Sciatic nerve (tissue), 2 donors: Measurements from ENCODE around the gene C1QL4. TPM values are rescaled to one million over a fixed set of nuclear protein-coding genes. Genes with fewer than 3 reads are reported as not detected.
"Not testable (repeated sequence)": the region's sequence is repeated elsewhere in the genome, so short reads cannot be mapped to it uniquely, and the experiment has no call there.

ENCODE experiments used
- ATAC-seq: fragments of 200-7000 bp; cut with Tn5 transposase; one replicate; pipeline ENCODE4 v1.9.1; 2020; ENCODE audit warnings: mild to moderate bottlenecking, moderate library complexity
- DNase-seq: peaks from one replicate; pipeline ENCODE4 v3.0.0-alpha.2; 2020; ENCODE audit warnings: low spot score
- intact Hi-C: fragments of 100-400 bp; cut with DNase I; formaldehyde crosslinking; loops from one replicate; pipeline ENCODE4 v1.14.2; 2022
- total RNA-seq: library from RNA; stranded (reverse); fragmentation: NEBNext Ultra II Directional; extraction: Animal tissue kit (Norgen Biotek cat#: 25700); gene quantifications from one replicate; pipeline ENCODE4 v1.2.1, GENCODE V29; 2021
- donor health status: DM: no; HTN: no; CAD: no.
- donor health status: DM: no; HTN: no; CAD: no.

Gene C1QL4
- not detected for total RNA-seq

DNA sequence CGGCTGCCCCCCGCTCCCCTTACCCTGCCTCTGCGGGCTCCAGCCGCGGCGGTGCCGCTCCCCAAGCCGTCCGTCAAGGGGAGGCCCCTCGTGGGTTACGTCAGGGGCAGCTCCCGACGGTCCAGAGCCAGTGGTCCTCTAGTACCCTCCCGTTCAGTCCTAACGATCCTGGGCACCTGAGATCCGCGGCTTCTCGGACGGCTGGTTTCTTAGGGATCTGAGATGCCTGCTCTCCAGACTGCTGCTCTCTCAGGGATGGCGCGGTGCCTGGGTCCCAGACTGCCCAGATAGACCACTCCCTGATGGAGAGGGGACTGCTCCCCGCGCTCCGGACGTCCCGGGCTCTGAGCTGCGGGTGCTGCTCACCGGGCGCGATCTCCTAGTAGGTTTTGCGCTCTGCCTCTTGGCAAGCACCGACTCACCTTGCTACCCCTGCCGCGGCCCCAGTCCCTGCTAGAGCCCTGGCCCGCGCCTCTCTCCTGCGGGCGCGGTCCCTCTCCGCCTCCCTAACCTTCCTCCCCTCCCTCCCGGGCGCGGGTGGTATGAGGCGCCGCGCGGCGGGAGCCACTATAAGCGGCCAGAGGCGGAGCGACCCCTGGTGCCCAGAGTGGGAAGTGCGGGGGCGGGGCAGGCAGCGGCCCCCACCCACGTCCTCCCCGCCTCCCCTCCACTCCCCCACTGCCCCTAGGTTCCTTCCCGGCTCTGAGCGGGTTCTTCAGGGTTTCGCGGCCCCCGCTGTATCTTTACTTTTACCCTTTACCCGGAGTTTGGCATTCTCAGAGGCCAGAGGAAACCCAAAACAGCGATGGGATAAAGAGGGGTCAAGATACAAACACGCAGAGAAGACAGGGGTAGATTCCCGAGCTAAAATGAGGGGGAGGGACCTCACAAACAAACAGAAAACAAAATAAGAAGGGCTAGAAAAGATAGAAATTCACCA, at the start of gene C1QL4:
C1QL4 (minus strand) TSS at position 544 of the 940 bp plus-strand sequence. CDS start 711 bp downstream, outside the sequence.
- DNase-seq (peak; percentile 88), ATAC-seq (peak; percentile 82)
- intact Hi-C loops = no loop called here

DNA sequence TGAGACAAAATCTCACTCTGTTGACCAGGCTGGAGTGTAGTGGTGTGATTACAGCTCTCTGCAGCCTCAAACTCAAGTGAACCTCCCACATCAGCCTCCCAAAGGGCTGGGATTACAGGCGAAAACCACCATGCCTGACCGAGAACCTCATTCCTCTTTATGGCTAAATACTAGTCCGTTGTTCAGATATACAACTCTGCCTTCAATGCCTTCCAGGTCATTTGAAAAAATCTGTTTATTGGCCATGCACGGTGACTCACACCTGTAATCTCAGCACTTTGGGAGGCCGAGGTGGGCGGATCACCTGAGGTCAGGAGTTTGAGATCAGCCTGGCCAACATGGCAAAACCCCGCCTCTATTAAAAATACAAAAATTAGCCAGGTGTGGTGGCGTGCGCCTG, 43.2 kb upstream of the C1QL4 start:
- DNase-seq, intact Hi-C loops: not testable (repeated sequence)

DNA sequence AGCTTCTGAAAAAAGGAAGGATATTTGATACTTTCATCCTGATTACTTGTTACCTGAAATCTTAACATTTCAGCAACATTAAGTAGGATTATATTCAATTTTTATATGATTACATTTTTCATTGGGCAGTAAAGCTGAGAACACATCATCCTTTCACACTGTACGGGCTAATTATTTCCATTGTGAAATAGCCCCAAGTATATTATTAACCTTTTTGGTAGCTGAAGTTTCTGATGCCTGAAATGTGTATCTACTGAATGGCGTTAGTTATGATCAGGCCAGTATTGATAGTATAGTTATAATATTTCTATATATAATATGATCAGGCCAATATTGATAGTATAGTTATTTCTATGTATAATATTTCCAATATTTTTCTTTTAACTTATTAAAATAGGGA, 40.4 kb upstream of the C1QL4 start:
- ATAC-seq = no peak
- DNase-seq = no peak
- intact Hi-C loops = no loop called here

More for the DNA sequence above, 43.2 kb upstream of the C1QL4 start:
- not testable (repeated sequence) for ATAC-seq

DNA sequence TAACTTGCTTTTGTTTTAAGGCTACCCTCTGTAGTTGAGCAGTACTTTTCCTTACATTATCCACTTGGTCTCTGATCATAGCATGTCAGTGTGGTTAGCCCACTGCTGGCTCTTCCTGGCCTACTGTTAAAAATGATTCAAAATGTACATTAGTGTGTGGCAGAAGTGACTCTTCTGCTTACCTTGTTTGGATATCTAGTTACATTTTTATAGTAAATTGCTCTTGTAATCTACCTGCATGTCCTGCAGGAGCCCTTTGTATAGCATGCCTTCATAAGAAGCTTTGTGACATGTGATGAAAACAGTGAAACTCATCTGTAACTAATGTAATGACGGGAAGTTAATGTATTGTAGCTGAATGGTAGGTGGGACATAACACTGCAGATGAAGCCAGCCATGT, 38.4 kb upstream of the C1QL4 start:
- intact Hi-C loops = no loop called here
- ATAC-seq (no peak), DNase-seq (no peak)

DNA sequence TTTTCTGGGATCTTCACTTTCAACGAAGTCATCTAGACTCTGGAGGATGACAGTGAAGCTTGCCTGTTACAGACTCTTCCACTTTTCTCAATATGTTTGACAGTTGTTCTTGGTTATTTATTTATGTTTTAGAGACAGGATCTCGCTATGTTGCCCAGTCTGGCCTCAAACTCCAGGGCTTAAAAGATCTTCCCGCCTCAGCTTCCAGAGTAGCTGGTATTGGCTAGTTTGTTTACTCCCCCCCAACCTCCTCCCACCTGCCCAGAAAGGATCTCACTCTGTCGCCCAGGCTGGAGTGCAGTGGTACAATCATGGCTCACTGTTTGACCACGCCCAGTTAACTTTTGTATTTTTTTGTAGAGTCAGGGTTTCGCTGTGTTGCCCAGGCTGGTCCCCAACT, 33.6 kb upstream of the C1QL4 start:
- intact Hi-C loops = no loop called here
- DNase-seq (no peak), ATAC-seq (no peak)

DNA sequence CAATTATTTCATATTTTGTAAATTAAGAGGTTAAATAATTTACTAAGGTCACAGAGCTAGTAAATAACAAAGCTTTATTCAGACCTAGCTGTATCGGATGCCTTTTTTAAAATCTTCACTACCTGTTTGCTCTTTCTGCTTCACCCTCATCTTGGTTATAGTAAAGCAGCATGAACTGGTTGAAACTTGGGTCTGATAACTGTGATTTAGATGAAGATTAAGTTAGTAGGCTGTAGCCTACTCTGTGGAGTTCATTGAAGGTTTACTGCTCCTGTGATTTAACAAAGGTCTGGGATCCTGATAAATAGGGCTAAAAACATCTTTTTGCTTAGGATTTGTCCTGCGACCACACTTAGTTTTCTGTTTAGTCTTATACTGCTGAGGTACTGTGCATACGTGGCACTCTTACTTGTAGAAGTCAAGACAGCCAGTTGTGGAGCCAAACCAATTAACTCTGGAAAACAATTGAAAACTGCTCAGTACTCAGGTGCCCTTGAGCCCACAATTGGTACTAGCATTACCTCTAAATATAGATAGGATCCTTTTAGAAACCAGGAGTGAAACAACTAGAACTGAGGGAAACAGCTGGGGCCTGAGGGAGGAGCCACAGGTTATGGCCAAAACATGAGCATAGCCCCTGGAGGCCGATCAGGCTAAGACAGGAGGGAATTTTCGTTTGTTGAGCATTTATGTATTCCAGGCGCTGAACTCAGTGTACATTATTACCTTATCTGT, 32.6 kb upstream of the C1QL4 start:
- no peak for DNase-seq
- ATAC-seq = no peak
- intact Hi-C loops = no loop called here

DNA sequence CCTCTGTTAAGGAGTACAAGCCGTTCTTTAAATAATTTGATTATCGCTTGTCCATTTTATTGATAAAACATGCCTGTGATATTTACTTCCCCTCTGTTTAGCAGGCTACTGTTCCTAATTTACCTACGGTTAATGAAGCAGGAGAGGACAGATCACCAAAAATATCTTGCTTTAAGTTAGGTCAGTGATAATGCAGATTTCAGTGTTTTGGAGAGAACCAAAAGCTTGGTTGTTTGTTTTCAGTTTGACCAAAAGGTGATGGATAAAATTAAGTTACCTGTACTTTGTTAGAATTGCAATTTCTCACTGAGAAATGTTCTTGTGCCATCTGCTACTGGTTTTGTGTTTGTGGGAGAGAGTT, 31.2 kb upstream of the C1QL4 start:
- no peak for DNase-seq
- intact Hi-C loops = no loop called here
- no peak for ATAC-seq

DNA sequence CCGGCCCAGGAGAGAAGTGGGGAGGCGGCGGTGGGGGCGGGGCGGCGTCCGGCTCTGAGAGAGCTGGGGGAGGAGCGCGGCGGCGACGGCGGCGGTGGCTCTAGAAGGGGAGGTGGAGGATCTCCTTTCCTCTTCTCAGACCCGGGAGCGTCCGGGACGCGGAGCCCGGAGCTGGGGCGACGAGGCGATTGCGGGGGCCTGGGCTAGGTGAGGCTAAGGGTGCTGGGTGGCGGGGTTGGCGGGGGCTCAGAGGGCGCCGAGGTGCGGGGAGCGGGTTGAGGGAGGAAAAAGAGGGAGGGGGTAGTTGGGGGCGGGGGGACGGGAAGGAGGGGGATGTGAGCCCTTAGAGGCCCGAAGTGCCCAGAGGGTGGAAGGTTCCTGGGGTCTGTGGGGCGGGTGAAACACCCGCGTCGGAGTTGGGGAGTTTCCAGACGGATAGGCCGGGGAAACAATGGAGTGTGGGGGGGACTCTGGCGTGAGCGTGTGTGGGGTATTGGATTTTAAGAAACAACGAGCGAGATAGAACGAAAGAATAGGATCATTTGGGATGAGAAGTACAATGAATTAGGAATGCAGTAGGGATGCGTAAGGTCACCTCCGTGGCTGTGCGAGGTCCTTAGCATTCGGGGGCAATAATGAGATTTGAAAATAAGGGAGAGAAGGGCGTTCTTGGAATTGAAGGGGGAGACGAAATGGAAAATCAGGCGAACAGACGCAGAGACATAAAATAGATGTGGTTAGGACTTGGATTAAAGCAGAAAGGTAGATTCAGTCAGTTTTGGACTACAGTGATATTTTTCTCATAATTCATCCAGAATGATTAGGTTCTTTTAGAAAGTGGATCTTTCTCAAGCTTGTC, 30.6 kb upstream of the C1QL4 start, which contains the start of gene SPATS2:
SPATS2 (plus strand) TSS at position 82 of the 859 bp plus-strand sequence. CDS start 93,551 bp downstream, outside the sequence.
- ATAC-seq = peak; percentile 40
- DNase-seq = peak; percentile 96
- intact Hi-C loops = no loop called here

DNA sequence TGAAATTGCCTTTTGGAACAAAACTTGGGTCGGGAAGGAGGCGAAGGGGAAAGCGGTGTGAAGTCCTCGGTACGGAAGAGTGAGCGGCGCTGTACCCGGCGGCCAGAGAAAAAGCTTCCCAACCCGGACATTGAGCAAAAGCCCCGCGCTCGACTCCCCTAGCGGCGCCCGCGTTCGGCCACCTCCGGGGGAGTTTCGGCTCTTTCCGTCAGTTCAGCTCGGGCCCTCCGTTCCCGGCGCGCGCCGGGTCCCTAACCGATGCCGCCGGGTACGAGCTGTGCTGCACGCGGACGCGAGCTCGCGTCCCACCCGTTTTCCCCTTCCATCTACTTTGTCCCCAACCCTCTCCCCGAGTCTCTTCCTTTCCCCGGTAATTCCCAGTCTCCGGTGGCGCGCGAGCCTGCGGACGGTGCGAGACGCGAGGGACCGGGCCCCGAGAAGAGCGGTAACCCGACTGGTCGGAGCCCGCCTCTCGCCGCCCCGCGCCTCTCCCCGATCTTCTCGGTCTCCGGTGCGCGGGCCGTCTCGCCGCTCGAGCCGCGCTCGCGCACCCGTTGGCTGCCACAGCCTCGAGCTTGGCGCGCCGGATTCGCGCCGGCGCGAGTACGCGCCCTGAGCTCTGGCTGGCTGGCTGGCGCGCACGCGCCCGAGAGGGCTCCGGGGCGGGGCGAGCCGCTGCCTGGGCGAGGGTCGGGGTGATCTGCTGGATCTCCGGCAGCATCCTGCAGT, 29.8 kb upstream of the C1QL4 start:
- intact Hi-C loops = no loop called here
- peak; percentile 94 for ATAC-seq
- peak; percentile 92 for DNase-seq

DNA sequence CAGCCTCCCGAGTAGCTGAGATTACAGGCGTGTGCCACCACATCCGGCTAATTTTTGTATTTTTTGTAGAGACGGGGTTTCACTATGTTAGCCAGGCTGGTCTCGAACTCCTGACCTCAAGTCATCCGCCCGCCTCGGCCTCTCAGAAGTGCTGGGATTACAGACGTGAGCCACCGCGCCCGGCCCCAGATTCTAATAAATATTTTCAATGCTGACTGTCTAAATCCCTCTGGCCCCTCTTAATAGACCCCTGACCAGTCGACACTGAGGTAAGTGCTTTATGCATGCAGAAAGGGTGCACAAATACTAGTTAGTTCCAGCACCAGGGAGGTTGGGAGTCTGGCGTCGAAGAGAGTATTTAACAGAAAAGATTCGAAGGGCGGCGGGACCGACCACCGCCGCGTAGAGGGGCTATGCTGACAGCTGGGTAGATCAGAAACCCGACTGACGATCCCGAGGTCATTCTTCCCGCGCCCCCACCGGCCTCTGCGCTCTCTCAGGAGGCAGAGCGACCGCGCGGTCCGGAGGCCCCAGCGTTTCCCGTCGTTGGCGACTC, 29.2 kb upstream of the C1QL4 start:
- intact Hi-C loops = no loop called here
- ATAC-seq = peak; percentile 25
- no peak for DNase-seq

DNA sequence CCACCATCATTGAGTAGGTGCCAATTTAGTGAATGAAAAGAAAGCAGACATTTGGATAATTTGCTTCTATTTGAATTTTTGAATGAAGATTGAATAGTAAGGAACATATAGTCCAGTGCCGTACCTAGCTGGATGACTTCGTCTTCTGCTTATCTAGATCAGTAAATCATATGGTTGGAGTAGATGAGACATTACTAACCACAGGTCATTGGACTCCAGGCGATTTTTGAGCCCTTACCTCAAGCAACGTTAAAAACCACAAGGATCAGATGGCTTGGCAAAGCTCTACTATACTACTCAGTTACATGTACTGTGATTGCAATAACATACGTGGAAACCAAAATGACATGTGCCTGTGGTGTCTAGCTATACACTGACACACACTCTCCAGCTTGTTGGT, 28.6 kb upstream of the C1QL4 start:
- ATAC-seq (no peak), DNase-seq (no peak)
- intact Hi-C loops = no loop called here

DNA sequence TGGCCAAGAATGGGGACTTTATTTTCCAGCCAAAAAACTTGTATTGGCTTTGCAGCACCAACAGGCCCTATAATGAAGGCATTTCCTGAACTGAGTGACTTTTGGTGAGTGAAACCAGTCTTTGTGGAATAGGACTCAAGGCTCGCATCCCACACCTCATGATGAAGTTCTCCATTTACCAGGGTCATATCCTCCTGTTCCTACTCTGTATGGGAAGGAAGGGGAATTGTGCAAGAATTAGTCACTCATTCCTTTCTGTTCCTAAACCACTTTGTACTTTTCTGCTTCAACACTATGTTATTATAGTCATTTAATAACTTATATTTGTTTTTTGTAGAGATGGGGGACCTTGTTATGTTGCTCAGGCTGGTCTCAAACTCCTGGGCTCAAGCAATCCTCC, 28.0 kb upstream of the C1QL4 start:
- ATAC-seq (no peak), DNase-seq (no peak)
- intact Hi-C loops = no loop called here

DNA sequence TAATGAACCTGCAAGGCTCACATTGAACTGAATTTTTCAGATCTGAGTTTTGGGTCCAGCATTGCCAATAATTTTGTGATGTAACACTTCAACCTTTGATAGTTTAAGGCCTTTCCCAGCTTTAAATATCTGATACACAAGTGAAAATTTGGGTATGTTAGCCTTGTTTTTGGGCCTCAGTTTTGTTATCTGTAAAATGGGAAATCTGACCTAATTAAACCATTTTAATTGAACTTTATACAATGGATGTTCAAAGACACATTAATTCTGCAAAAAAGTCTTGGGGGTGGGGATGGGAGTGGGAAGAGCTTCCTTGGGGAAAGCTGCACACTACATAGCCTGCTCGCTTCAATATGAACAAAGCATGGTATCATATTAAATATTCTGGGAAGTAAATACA, 25.1 kb upstream of the C1QL4 start:
- DNase-seq (no peak), ATAC-seq (no peak)
- intact Hi-C loops = no loop called here

DNA sequence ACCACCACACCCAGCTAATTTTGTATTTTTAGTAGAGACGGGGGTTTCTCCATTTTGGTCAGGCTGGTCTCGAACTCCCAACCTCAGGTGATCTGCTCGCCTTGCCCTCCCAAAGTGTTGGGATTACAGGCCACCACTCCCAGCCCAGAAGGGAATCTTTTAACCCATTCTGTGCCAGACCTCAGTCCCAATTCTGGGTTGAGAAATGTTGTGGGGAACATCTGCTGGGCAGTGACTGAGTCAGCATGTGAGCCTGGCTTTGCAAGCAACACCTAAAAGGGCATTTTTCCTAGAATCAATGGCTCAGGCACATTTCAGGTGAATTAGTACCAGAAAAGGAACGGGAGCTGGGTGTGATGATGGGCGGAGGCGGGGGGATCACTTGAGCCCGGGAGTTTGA, 22.7 kb upstream of the C1QL4 start:
- DNase-seq (no peak), ATAC-seq (no peak)
- intact Hi-C loops = loop anchor here (2.0 kb wide), 1 partner anchor 153 kb away; no protein-coding TSS in a partner anchor

DNA sequence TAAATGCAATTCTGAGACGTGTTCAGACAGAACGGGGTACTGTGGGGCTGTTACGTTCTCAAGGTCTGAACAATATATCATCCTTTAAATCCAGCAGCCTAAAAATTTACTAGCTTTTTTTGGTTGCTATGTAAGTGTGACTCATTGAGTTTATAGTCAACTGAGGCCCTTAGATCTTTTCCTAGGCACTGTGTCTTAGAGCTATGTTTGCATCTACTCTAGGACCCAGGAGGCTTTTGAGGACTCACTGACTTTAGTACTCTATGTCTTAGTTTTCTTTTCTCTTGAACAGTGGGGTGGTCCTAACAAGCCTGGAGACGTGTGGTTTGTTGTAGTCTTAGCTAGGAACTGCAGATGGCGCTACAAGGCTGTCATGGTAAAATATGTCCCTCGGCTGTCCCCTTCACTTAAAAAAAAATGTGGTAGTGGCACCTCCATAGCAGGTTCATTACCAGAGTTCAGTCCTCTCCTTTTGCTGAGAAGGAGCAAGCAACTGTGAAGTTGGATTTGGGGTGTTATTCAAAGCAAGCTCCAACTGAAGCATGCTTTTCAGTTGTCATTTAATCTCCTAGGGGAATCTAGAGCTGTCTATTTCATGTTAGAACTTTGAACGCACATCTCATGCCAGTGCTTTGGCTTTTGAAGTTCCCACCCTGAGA, 21.6 kb upstream of the C1QL4 start:
- no peak for DNase-seq
- ATAC-seq = peak; percentile 82
- intact Hi-C loops = no loop called here

DNA sequence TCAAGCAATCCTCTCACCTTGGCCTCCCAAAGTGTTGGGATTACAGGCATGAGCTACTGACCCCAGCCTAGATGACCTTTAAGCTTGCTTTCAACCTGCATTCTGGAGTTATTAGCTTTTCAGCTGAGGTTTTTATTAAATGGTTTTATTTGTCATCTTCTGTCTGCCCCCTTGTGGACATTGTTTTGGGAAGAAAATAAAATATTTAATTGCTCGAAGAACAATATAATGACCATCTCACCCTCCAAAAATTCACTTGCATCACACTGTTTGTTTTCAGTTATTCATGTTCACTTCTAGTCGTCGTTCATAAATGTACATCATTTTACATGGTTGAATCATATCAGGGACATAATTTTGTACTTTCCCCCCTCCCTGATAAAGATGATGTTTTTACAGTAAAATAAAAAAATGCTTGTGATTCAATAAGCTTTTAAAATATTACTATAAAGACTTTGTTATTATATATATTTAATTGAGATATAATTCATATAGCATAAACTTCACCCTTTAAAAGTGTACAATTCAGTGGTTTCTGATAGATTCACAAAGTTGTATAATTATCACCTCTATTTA, 20.2 kb upstream of the C1QL4 start:
- intact Hi-C loops = no loop called here
- DNase-seq (no peak), ATAC-seq (no peak)

DNA sequence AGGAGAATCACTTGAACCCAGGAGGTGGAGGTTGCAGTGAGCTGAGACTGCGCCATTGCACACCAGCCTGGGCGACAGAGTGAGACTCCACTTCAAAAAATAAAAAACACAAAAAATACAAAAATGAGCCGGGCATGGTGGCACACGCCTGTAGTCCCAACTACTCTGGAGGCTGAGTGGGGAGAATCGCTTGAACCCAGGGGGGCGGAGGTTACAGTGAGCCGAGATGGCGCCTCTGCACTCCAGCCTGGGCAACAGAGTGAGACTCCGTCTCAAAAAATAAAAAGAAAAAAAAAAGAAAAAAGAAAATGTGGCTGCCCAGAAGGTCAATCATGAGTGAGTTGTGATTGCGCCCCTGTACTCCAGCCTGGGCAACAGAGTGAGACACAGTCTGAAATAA, 18.9 kb upstream of the C1QL4 start:
- DNase-seq (no peak), ATAC-seq (no peak)
- intact Hi-C loops = no loop called here
